H1 (cell line): Measurements from ENCODE around the gene CDHR5. TPM values are rescaled to one million over a fixed set of nuclear protein-coding genes. Genes with fewer than 3 reads are reported as not detected.

Source experiments
- CTCF ChIA-PET: fragments of 300-600 bp; sonication (Branson Sonifier 250); formaldehyde crosslinking; loops from one replicate; lab custom pipeline; 2021; ENCODE audit not compliant: partially characterized antibody; lab: Charles Lee
- POLR2A ChIA-PET: fragments of 300-600 bp; sonication (Branson Sonifier 250); formaldehyde crosslinking; loops from one replicate; lab custom pipeline; 2021; ENCODE audit warnings: inconsistent platforms; ENCODE audit not compliant: partially characterized antibody; lab: Charles Lee
- DNase-seq, 2 experiments: peaks; one replicate each; pipeline versions ENCODE4 v3.0.0 to v3.0.0-alpha.2; 2010 to 2022; ENCODE audit warnings: low spot score in 2 of 2, low read depth in 1 of 2, mixed read lengths in 1 of 2
- FAIRE-seq: peaks from 2 replicates; lab custom pipeline; 2011; peaks lifted over from hg19 to GRCh38; lab: Jason Lieb, UNC
- H2AFZ ChIP-seq: 2 replicates; pipeline ENCODE4 v1.8.1; 2012; ENCODE audit warnings: low read length, inconsistent platforms
- H2AK5ac ChIP-seq: 2 replicates; pipeline ENCODE4 v1.6.1; 2013; ENCODE audit warnings: low read depth, low read length
- H2BK120ac ChIP-seq: replicated peaks from 2 replicates; pipeline ENCODE3; 2013; ENCODE audit warnings: low read depth, low read length, inconsistent platforms
- H2BK12ac ChIP-seq: 2 replicates; pipeline ENCODE4 v1.6.1; 2013; ENCODE audit warnings: low read depth, low read length
- H2BK15ac ChIP-seq: 2 replicates; pipeline ENCODE4 v1.6.1; 2013; ENCODE audit warnings: low read length
- H2BK20ac ChIP-seq: 2 replicates; pipeline ENCODE4 v1.6.1; 2013; ENCODE audit warnings: low read length
- H2BK5ac ChIP-seq: 2 replicates; pipeline ENCODE4 v1.6.1; 2013; ENCODE audit warnings: low read depth, low read length
- H3K14ac ChIP-seq: 2 replicates; pipeline ENCODE4 v1.6.1; 2013; ENCODE audit warnings: inconsistent platforms; ENCODE audit not compliant: insufficient read length
- H3K18ac ChIP-seq: 2 replicates; pipeline ENCODE4 v1.6.1; 2013; ENCODE audit warnings: low read length; ENCODE audit errors: extremely low read depth
- H3K23ac ChIP-seq: 2 replicates; pipeline ENCODE4 v1.6.1; 2013; ENCODE audit warnings: inconsistent platforms; ENCODE audit not compliant: insufficient read length
- H3K23me2 ChIP-seq: 2 replicates; pipeline ENCODE4 v1.6.1; 2013; ENCODE audit warnings: low read depth, low read length
- H3K27ac ChIP-seq: 2 replicates; pipeline ENCODE4 v1.6.1; 2011; ENCODE audit warnings: low read depth, low read length, inconsistent platforms
- H3K27me3 ChIP-seq, 4 experiments: replicated peaks in 1 of 4; 1 replicate in 1 of 4; 2 replicates in 3 of 4; pipeline versions ENCODE4 v1.6.1 to v1.8.1; 2011 to 2013; ENCODE audit warnings: low read length in 3 of 4, mild to moderate bottlenecking in 3 of 4, inconsistent platforms in 2 of 4, mixed read lengths in 2 of 4, moderate library complexity in 1 of 4; ENCODE audit not compliant: control insufficient read depth in 3 of 4, insufficient read depth in 3 of 4; ENCODE audit errors: extremely low read depth in 1 of 4
- H3K36me3 ChIP-seq, 4 experiments: 2 replicates each; pipeline versions ENCODE4 v1.6.1 to v1.8.1; 2011 to 2013; ENCODE audit warnings: mild to moderate bottlenecking in 4 of 4, low read length in 3 of 4, moderate library complexity in 2 of 4, control low read depth in 1 of 4, inconsistent platforms in 1 of 4; ENCODE audit not compliant: insufficient read depth in 4 of 4, control insufficient read depth in 2 of 4
- H3K4ac ChIP-seq: replicated peaks from 2 replicates; pipeline ENCODE3; 2013; ENCODE audit warnings: low read length, low read depth, mixed read lengths, inconsistent platforms; ENCODE audit not compliant: insufficient read length
- H3K4me1 ChIP-seq, 4 experiments: replicated peaks in 1 of 4; 1 replicate in 1 of 4; 2 replicates in 3 of 4; pipeline versions ENCODE4 v1.6.1 to v1.8.1; 2011 to 2013; ENCODE audit warnings: low read length in 3 of 4, inconsistent platforms in 2 of 4, mixed read lengths in 1 of 4; ENCODE audit not compliant: insufficient read depth in 4 of 4, control insufficient read depth in 3 of 4
- H3K4me2 ChIP-seq, 2 experiments: 2 replicates each; pipeline versions ENCODE4 v1.6.1 to v1.8.1; 2011 to 2013; ENCODE audit warnings: low read depth in 2 of 2, low read length in 2 of 2, control low read depth in 1 of 2, inconsistent platforms in 1 of 2, mild to moderate bottlenecking in 1 of 2; ENCODE audit not compliant: insufficient read depth in 1 of 2
- H3K4me3 ChIP-seq, 4 experiments: fragments of 200-600, 300-600 bp in 1 of 4; sonication (generic), shearing (Covaris generic), sonication (Bioruptor Twin) in 1 of 4; 2 replicates each; pipeline versions ENCODE4 v1.5.1 to v1.8.1; 2011 to 2016; ENCODE audit warnings: low read length in 4 of 4, low read depth in 3 of 4, control low read depth in 2 of 4, inconsistent platforms in 2 of 4, mild to moderate bottlenecking in 2 of 4, mixed read lengths in 1 of 4, moderate library complexity in 1 of 4; ENCODE audit not compliant: insufficient read depth in 2 of 4; ENCODE audit errors: extremely low read depth in 1 of 4
- H3K56ac ChIP-seq: replicated peaks from 2 replicates; pipeline ENCODE3; 2013; ENCODE audit warnings: low read depth, mild to moderate bottlenecking, mixed read lengths, low read length, inconsistent platforms; ENCODE audit not compliant: insufficient read length
- H3K79me1 ChIP-seq: 2 replicates; pipeline ENCODE4 v1.6.1; 2013; ENCODE audit warnings: low read depth, low read length, control low read depth
- H3K79me2 ChIP-seq, 2 experiments: 2 replicates each; pipeline versions ENCODE4 v1.6.1 to v1.8.1; 2012 to 2013; ENCODE audit warnings: low read length in 2 of 2, mild to moderate bottlenecking in 2 of 2, inconsistent platforms in 1 of 2; ENCODE audit not compliant: insufficient read depth in 2 of 2, control insufficient read depth in 1 of 2
- H3K9ac ChIP-seq, 4 experiments: replicated peaks in 1 of 4; 1 replicate in 1 of 4; 2 replicates in 3 of 4; pipeline versions ENCODE4 v1.6.1 to v1.8.1; 2011 to 2013; ENCODE audit warnings: low read depth in 3 of 4, low read length in 3 of 4, control low read depth in 2 of 4, mild to moderate bottlenecking in 2 of 4, moderate library complexity in 2 of 4, inconsistent platforms in 1 of 4; ENCODE audit errors: extremely low read depth in 1 of 4
- H3K9me3 ChIP-seq, 2 experiments: 2 replicates each; pipeline versions ENCODE4 v1.6.1 to v1.8.1; 2012 to 2013; ENCODE audit warnings: mild to moderate bottlenecking in 2 of 2, moderate library complexity in 2 of 2, control low read depth in 1 of 2, inconsistent platforms in 1 of 2, low read depth in 1 of 2, low read length in 1 of 2, mixed read lengths in 1 of 2; ENCODE audit not compliant: insufficient read depth in 2 of 2
- H4K20me1 ChIP-seq, 2 experiments: replicated peaks in 1 of 2; 2 replicates each; pipeline versions ENCODE3 to v1.8.1; 2011 to 2013; ENCODE audit warnings: inconsistent platforms in 2 of 2, low read length in 2 of 2, mild to moderate bottlenecking in 1 of 2; ENCODE audit not compliant: insufficient read depth in 2 of 2, control insufficient read depth in 1 of 2
- H4K5ac ChIP-seq: 2 replicates; pipeline ENCODE4 v1.6.1; 2013; ENCODE audit warnings: low read length, low read depth, mixed read lengths, inconsistent platforms; ENCODE audit not compliant: insufficient read length
- H4K8ac ChIP-seq: 2 replicates; pipeline ENCODE4 v1.8.0; 2013; ENCODE audit warnings: mild to moderate bottlenecking, moderate library complexity, low read length, inconsistent platforms; ENCODE audit not compliant: insufficient read depth; ENCODE audit errors: extremely low read depth
- H4K91ac ChIP-seq: replicated peaks from 2 replicates; pipeline ENCODE3; 2013; ENCODE audit warnings: low read length, mixed read lengths, inconsistent platforms; ENCODE audit not compliant: insufficient read length
- CBX5 ChIP-seq: fragments of 300-800, 300-1000 bp; sonication (generic); IDR thresholded peaks from 2 replicates; pipeline ENCODE4 v1.7.1; 2016; ENCODE audit warnings: antibody characterized with exemption, low read length, low read depth
- RAD21 ChIP-seq, 2 experiments: IDR thresholded peaks in 1 of 2; conservative IDR thresholded peaks in 1 of 2; 2 replicates each; pipeline ENCODE4 v1.6.1; 2011; ENCODE audit warnings: low read depth in 2 of 2, low read length in 2 of 2, improper control_type of control experiment in 1 of 2, inconsistent platforms in 1 of 2, mild to moderate bottlenecking in 1 of 2, moderate library complexity in 1 of 2
- RFX5 ChIP-seq: IDR thresholded peaks from 2 replicates; pipeline ENCODE4 v1.6.1; 2011; ENCODE audit warnings: low read depth, low read length, improper control_type of control experiment, borderline replicate concordance
- WGBS, 2 experiments: shearing (Covaris generic) in 1 of 2; methylation state at CpG; one replicate each; pipeline versions ENCODE4 v1.1.6 to v1.1.7; 2013 to 2015; ENCODE audit warnings: low lambda C conversion rate in 2 of 2, mixed read lengths in 2 of 2, inconsistent platforms in 1 of 2, low coverage in 1 of 2, missing lambda C conversion rate in 1 of 2; ENCODE audit not compliant: insufficient replicate concordance in 2 of 2, insufficient coverage in 1 of 2, insufficient read length in 1 of 2; ENCODE audit errors: extremely low coverage in 1 of 2, missing lambda C conversion rate in 1 of 2; 5-methylcytosine and 5-hydroxymethylcytosine counted together
- polyA plus RNA-seq, 7 experiments: library from polyadenylated mRNA; depleted of rRNA in 3 of 7; stranded (reverse) in 5 of 7; unstranded in 2 of 7; fragments of >200 nt in 5 of 7; fragments of 200-250 nt in 2 of 7; gene quantifications; 1 replicate in 5 of 7; 2 replicates in 1 of 7; 4 replicates in 1 of 7; pipeline versions ENCODE4 v1.2.1 to v1.2.3, GENCODE V29; 2011 to 2013; ENCODE audit warnings: missing spikeins in 2 of 7, mixed read lengths in 2 of 7
- total RNA-seq: library from RNA; stranded (reverse); fragmentation: NEBNext Ultra II Directional; extraction: Animal tissue kit (Norgen Biotek cat#: 25700); gene quantifications from 2 replicates; pipeline ENCODE4 v1.2.1, GENCODE V29; 2021

CDHR5 gene
- total and polyA plus RNA-seq, 2 of the 8 experiments (the other 6 are each of a cell fraction or from before 2014, with no cell fraction given): not detected

DNA sequence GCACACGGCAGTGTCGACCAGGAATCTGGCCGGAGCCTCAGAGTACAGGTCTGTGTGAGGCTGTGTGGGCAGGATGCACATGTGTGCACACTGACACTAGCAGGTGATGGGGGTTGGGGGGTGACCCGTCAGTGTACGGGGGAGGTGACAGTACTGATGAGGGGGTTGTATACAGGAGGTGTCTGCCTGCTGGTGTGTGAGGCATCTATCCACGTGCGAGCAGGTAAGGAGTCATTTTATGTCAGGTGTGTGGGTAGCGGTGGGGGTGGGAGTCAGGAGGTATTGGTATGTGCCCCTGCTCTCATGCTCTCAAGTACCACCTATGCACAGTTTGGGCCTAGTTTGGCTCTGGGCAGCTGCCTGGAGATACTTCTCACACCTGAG lies 53.0 kb downstream of the CDHR5 start:
- Histone ChIP-seq H4K8ac (no peak overlapping the region; the same call in 1 of the 2 replicates), H3K4me1 (peaks cover 1 to 24% (median 10%) of the 10 kb centered on the region in 4 experiments), H3K9me3 (no peaks in the 10 kb centered on the region), H3K9ac (no peak overlapping the region; a peak in 1 of 7 replicates), H2BK120ac (no peak overlapping the region), H3K36me3 (no peaks in the 10 kb centered on the region), H3K79me2 (peaks cover under 1 to 1% of the 10 kb centered on the region in 2 experiments; a peak in 3 of 4 replicates), H3K23me2 (peaks cover 13% of the 10 kb centered on the region), H2AK5ac (peak overlapping the region; percentile 41; the same call in 1 of the 2 replicates), H2BK15ac (peak overlapping the region; percentile 34; the same call in 1 of the 2 replicates), H4K5ac (no peak overlapping the region), H3K23ac (no peak overlapping the region), H3K79me1 (peaks cover 6% of the 10 kb centered on the region; the same call in 1 of the 2 replicates), H3K14ac (no peak overlapping the region), H2AFZ (no peak overlapping the region), H2BK5ac (peak overlapping the region; percentile 61; the same call in 1 of the 2 replicates), H2BK20ac (0 out of 2 replicates have a peak overlapping the region, but pooled peaks have one; percentile 67), H3K27me3 (peaks cover 8 to 17% (median 14%) of the 10 kb centered on the region in 4 experiments), H3K4me2 (peak overlapping the region in 1 of 2 experiments; percentile 49; a peak in 2 of 4 replicates), H4K91ac (peak overlapping the region; percentile 55), H4K20me1 (peaks cover 2 to 16% of the 10 kb centered on the region in 2 experiments), H3K18ac (no peak overlapping the region; the same call in 1 of the 2 replicates), H2BK12ac (peak overlapping the region; percentile 98; the same call in 1 of the 2 replicates), H3K56ac (no peak overlapping the region), H3K4ac (no peak overlapping the region), H3K27ac (no peak overlapping the region), H3K4me3 (no peak overlapping the region)
- CTCF ChIA-PET: interaction anchor here (0.8 to 1.9 kb wide), 5 partner anchors 9 to 124 kb away, joined by 3 to 6 read pairs (median 3); no protein-coding TSS in a partner anchor
- 90% methylated on average over 8 of the region's 8 CpGs; no CpG with 5 or more reads in 1 of the 2 experiments for WGBS, 2 experiments
- FAIRE-seq: no peak
- no peak for TF ChIP-seq CBX5
- no peak for TF ChIP-seq RFX5
- no peak for TF ChIP-seq RAD21 (IDR thresholded peaks at IDR 0.05 in 1 of 2, conservative IDR thresholded peaks at IDR 0.05 in 1 of 2; ENCODE audit: low read depth in 2 of 2, low read length in 2 of 2)
- no peak for DNase-seq
- POLR2A ChIA-PET: interaction anchor here (0.7 kb wide), 1 partner anchor 67 kb away, joined by 3 read pairs; no protein-coding TSS in a partner anchor
